HG03460 (cell line): ENCODE data around the gene KIDINS220.
A peak's percentile ranks its signal among the peaks of the same experiment; 100 is the strongest.

Experiments used
- ATAC-seq: cut with Tn5 transposase; IDR thresholded peaks from one replicate; pipeline ENCODE4 v1.9.1; 2021; ENCODE audit not compliant: unreplicated experiment

The KIDINS220 gene

DNA sequence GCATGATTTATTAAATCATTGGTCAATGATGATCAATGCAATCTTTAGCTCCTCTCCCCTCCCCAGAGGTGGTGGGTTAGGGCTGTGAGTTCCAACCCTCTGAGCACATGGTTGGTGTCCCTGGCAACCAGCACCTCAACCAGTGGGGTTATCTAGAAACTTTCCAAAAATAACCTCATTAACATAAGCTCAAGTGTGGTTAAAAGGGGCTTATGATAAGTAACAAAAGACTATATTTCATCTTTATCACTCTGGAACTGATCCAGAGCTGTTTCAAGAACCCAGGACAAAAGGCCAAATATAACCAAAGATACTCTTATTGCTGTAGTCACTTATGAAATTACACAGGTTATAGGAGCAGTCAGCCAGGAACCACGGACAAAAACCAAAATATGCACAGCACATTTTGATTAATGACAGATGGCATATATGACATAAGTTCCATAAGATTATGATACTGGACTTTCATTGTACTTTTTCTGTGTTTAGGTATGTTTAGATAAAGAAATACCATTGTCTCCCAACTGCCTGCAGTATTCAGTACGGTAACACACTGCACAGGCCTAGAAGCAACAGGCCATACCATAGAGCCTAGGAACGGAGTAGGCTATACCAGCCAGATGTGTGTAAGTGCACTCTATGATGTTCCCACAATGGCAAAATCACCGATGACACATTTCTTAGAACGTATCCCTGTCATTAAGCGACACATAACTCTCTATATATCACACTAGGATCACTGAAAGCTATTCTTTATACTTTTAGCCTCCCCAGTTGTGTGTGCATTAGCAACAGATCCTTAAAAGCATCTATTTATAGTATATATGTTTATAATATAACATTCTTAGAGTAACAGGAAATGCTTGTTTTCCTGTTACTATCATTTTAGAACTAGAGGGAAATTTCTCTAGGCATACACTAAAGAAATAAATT, 31.9 kb downstream of the KIDINS220 start:
- ATAC-seq: no peak

DNA sequence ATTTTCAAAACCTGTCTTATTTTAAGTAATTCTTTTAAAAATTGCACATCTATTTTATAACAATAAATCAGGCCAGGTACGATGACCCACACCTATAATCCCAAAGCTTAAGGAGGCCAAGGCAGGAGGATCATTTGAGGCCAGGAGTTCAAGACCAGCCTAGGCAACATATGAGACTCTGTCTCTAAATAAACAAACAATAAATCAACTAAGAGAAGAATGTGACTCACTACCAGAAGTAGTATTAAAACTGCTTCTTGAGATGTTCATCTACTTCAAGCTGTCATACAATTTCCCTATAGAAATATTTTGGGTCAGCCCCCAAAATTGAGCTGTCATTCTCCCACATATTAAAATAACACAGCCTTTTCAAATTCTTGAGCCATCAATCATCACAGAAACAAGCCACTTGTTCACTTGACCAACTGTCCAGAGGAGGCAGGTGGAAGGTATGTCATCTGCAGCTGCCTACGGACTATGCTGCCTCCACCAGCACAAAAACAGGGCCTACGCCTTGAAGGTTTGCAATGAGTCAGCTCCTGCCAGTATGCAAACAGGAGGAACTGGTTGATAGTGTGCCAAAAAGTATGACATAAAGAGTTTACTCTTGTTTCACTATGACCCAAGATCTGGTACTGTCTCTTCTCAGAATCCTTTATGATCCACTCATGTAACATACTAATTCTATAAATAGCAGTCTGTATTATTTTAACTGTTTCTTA, 33.6 kb downstream of the KIDINS220 start:
- ATAC-seq: peak; percentile 99

DNA sequence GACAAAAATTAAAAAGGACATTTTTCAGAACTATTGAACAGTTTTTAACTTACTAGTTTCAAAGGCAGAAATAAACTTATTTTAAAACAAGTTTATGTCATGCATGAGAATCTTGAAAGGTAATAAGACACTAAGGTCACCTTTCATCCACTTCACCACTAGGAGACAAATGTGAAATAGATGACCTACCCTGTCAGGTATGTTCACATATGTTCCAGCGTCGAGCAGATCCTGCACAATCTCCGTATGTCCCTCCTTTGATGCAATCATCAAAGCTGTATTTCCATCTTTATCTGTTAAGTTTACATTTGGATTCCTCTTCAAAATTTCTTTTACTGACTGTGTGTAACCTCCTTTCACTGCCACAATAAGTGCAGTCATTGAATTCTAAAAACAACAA, 34.7 kb downstream of the KIDINS220 start:
- ATAC-seq: no peak

DNA sequence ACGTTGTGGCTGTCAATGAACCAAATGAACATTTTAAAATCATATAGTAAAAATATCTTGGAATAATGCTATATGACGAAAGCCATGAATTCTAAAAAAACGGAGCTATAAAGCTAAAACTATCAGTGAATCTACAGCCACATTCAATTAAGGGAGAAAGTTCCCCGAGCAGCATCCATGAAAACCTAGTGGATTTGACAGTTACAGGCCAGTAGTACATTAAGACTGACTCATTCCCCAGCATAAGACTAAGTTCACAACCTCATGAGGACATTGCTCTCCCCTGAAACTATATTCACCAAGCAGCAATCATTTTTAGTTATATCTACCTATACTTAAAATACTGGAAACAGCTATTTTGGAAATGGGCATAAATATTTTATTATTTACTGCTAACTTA, 36.6 kb downstream of the KIDINS220 start:
- ATAC-seq: no peak

DNA sequence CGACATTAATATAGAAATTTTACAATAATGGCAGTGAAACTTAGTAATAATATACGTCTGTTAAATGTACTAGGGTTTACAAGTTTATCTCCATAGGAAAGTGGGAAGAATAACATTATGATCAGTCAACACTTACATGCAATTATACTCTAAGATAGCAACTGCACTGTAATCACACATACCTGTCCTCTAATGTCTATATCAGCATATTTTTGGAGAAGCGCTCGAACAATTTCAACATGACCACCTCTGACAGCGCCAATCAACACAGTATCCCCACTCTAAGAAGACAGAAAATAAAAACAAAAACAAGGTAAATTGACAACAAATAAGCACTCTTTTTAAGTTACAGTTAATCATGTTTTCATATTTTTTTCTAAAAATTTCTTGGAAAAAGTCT, 37.2 kb downstream of the KIDINS220 start:
- no peak for ATAC-seq

DNA sequence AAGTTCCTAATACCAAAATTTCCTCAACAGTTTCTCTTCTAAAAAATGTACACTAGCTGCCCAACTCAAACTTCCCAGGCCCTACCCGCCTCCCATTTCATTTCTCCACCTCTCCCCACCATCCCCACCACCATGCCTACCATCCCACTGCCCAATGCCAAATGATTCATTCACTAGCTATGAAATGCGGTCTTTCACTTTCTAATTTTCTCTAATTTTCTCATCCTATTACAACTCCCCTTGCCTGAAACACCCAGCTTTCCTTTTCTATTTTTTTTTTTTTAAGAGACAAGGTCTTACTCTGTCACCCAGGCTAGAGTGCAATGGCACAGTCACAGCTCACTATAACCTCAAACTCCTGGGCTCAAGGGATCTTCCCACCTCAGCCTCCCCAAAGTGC, 38.4 kb downstream of the KIDINS220 start:
- no peak for ATAC-seq

DNA sequence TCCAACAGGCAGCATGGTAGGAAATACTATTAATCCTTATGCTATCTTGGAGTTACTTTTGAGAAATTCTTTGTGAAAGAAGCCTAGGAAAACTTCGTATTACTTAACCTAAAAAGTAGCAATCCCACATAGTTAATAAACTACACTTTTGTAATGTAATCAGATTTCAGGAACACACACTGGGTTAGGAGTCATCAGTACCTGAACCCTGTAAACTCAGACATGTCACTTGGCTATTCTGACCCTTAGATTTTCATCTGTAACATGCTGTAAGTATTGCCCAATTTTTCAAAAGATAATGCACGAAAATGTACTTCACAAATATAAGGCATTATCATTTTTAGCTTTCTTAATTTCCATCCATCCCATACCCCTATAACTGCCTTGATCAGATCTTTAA, 39.0 kb downstream of the KIDINS220 start:
- no peak for ATAC-seq

DNA sequence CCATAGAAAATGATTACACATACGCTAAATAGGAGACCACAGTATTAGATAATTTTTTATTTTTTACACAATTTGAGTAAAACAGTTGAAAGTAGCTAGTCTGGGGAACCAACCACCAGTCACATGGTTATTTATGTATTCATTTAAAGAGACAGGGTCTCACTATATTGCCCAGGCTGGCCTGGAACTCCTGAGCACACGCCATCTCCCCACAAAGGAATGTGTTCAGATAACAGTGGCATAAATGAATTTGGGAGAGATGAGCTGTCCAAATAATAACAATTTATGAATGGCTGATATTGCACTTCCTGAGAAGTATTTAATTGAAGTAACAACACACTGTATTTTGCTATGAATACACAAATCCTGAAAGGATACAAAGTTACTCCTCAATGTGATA, 39.7 kb downstream of the KIDINS220 start:
- no peak for ATAC-seq

DNA sequence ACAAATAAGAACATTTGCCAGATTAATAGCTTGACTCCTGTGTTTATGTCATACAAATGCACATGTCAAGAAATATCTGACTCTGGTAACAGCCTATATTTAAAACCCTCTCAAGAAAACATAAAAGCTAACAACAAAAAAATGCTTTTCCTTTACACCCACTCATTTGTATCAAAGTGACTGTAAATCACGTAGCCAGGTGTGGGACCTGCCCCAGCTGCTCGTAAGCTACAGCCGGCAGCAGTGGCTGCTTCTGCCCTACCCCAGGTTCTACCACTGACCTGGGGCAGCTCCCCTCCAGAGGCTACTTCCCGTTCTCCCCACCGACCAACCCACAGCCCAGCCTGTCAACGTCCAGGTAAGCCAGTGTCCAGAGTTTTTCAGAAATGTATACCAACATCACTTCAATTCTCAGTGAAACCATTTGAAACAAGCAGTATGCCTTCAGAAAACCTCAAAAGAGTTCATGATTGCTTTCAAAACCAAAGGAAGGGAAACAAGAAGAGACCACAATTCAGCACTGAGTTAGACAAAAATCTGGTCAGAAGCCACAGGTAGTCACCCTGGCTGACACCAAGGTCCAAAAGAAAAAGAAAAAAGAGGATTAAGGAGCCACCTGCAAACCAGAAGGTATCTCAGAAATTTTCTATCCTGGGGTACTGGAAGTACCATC, 40.4 kb downstream of the KIDINS220 start:
- no peak for ATAC-seq

DNA sequence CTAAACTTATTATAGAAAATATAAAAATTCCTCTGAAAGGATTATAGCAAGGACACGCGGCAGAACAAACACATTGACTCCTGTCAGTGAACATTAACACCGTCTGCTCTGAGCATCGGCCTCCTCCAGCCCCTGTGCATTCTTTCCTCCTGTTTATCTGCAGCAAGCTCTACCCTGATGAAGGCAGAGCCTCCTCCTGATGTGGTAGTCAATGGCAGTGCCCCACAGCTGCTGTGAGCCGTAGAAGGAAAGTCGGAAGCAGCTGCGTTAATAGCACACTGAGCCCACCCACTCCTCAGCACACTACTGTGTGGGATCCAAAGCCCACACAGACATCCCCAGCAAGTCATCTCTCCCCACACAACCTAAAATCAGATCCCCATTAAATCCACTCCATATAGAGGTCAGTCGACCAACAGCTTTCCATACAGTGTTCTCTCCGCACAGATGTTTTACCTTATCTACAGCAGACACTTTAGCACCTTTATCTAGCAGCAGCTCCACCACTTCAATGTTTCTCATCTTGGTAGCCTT, 41.0 kb downstream of the KIDINS220 start:
- no peak for ATAC-seq

DNA sequence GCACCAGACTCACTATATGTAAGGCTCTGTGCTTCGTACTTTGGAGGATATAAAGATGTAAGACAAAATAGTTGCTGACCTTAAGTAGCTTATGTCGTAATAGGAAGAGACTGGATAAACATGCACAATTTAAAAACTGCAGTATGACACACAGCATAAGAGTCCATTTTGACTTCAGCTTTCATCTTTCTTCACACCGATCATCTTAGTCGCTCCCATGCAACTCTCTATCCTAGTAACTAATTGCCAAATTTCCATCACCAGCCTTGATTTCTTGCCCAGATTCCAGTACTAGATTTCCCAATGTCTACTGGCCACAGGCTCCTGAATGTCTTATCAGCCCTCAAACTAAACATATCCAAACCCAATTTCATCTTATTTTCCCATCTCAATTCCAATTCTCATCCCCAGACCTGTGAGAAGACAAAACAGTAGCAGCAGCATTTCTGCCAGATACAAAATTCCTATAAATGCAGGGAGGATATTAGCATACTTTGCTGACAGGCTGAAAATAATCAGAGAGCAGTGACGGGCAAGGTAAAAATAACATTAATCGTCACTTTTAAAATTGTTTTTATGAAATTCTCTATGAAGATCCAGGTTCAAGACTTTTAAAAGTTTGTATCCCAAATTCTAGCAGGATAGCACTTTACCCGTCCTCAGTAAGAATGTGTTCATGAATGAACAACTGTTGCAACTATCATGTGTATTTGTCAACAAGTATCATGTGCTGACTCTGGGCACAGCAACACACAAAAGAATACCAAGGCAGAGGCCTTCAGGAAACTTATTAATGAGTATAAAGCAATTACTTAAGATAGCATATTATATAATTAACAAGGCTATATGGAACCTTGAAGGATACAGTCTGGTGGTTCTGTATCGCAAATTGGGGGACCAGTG, 42.2 kb downstream of the KIDINS220 start:
- no peak for ATAC-seq

DNA sequence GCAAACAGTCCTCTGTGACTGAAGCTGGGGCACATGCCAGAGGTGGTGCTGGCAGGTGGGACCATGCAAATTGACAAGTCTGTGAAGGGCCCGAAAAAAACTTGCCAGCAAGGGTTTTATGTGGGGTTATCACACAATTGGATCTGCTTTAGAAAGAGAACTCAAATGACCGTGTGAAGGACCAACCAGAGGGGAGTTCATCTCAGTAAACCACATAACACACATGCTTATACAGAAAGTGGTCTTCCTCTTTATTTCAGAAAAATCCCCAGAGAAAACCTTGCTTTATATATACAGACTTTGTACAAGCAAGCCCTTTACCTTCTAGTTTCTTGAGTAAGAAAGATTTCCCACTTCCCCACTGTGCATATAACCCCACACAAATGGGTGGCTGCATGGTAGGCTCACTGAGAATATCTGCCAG, 46.7 kb downstream of the KIDINS220 start:
- peak; percentile 74 for ATAC-seq

DNA sequence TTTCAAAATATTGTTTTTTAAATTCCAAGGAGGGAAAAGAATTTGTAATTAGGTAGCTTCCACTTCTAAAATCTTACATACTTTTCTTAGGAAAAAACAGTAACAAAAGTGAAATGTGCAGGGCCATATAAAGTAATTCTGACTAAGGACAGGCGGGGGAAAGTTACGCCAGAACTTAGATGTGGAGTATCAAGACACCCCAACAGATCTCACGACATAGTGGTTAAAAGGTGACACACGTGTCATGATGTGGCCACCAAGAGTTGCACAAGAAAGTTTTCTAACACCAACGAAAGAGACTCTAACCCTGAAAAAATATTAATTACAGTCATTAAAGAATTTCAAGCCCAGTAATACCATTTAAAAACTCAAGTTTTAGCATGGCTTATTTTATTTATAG, 51.0 kb downstream of the KIDINS220 start:
- ATAC-seq: no peak

DNA sequence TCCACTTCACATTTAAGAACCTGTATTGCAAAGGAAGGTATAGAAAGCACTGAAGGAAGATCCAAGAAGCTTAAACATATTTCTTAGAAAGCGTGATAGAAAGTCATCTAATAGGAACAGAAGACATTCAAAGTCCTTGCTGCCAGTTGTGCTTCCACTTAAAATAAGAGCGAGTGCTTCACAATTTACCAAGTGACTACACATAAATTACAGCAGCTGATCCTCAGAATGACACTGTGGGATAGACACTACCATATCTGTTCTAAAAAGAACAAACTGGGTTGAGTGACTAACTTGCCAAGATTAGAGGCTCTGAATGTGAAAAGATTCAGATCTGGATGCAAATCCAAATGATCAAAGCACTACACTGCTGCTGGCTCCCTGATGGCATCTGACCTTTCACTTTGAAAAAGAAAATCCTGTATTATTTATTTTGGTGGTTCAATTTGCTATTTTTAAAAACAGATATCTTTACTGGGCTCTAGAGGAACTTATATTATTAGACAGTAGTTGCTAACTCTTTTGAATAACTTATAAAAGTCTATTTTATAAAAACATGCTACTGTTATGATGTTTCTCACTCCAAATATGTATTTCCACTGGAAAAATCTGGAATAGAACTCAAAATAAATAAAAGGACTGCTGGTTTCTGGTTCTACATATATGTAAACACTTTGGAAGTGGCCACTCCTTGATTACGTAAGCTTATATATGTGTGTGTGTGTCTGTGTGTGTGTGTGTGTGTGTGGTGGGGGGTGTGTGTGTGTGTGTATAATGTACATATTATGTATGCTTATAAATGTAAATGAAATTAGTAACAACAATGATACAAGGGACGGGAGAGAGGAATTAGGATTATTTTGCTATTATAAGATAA, 57.4 kb downstream of the KIDINS220 start:
- ATAC-seq: no peak

DNA sequence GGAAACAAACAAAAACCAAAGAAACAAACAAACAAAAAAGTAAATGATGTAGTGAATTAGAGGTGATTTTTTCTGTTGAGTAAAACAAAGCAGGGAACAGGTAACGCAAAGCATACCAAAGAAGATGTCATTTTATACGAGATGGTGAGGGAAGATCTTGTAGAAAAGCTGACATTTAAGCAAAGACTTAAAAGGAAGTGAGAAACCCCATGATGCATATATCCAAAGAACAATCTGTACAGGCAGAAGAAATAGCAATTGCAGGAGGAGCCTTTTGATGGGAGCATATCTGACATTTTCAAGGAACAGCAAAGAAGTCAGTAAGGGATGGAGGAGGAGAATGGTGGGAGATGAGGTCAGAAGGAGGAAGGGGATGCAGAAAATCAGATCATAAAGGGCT, 63.0 kb downstream of the KIDINS220 start:
- no peak for ATAC-seq

DNA sequence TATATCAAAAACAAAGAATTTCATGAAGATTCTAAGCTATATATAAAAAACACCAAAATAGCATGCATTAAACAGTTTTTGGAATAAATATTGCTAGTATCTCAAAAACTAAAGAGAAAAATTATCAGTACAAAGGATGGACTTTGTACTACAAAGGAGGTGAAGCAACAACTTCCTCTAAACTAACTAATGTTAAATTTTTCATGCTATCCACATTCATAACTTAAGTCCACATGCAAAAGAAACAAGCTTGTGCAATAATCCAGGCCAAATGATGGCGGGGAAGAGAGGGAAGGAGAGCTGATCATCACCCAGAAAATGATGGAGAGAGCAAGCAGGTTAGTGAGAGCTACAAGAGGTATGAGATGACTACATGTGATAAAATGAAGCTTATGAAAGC, 70.1 kb downstream of the KIDINS220 start:
- no peak for ATAC-seq

DNA sequence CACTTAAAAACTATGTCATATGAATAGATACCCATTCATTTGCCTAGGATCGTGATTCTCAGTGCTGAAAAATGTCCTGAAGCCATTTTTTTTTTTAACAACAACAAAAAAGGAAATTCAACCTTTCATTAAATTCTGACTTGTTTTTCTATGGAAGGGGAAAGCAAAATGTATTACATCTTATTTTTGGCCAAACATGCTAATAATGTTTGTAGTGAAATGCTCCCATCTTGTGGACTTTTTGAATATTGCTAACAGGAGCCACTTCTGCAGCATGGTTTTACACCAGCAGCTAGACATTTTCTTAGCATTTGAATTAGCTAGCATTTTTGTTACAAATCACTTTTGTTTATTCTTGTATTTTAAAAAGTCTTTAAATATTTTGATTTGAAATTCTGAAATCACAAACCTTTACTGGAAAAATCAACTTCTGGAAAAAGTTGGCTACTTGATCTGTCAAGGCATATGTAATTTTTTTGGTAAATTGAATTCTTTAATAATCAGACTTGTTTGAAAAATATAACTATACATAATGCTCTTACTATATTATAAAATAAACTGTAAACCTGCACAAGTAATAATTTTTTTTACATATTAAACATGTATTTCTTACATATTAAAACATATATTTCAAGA, 75.8 kb downstream of the KIDINS220 start:
- no peak for ATAC-seq

DNA sequence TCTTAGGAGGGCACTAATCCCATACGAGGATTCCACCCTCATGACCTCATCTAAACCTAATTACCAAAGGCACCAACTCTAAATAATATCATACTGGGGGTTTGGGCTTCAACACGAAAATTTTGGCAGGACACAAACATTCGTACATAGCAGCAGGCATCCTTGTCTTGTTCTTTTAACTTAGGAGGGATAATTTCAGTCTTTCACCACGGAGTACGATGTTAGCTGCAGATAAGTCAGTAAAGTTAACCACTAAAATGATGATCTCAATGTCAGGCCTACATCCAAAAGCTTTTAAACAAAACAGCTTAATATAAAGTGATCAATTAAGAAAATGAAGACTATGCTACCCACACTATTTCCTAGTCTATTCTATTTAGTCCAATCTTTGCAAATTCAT, 80.7 kb downstream of the KIDINS220 start:
- ATAC-seq: no peak

DNA sequence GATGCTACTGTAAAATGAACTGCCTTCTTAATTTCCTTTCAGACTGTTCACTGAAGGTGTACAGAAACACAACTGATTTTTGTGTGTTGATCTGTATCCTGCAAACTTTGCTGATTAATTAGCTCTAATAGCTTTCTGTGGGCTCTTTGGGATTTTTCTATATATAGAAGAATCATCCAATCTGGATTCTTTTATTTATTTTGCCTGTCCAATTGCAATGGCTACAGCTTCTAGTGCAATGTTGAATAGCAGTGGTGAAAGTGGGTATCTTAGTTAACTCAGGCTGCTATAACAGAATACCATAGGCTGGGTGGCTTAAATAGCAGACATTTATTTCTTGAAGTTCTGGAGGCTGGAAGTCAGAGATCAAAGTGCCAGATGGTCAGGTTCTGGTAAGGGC, 81.2 kb downstream of the KIDINS220 start:
- ATAC-seq: no peak
